ENCODE measurements around the gene PAK5. TPM values are rescaled to one million over a fixed set of nuclear protein-coding genes. Genes with fewer than 3 reads are reported as not detected.

PAK5 gene
- total and polyA plus RNA-seq, 4 donors, result 7.5 to 23.8 (median 14.2) TPM

GRCh38 chr20:9711872-9712271, 127.0 kb downstream of the PAK5 start:
- no peak overlapping the region for H3K4me3 ChIP-seq (ENCODE audit: low read depth, low read length)
- H3K27ac ChIP-seq (ENCODE audit: low read depth, low read length), result no peak overlapping the region
- peaks cover 2% of the 10 kb centered on the region for H3K9me3 ChIP-seq (ENCODE audit: control insufficient read depth, insufficient read depth, low read length)
- no peaks in the 10 kb centered on the region for H3K27me3 ChIP-seq (ENCODE audit: control insufficient read depth, insufficient read depth, low read length)
- DNase-seq (ENCODE audit: low read depth in 4 of 6, low spot score in 6 of 6), result no peak
- no peaks in the 10 kb centered on the region for H3K36me3 ChIP-seq (ENCODE audit: control insufficient read depth, insufficient read depth, low read length)
- H3K4me1 ChIP-seq (ENCODE audit: control insufficient read depth, insufficient read depth, low read length), result no peaks in the 10 kb centered on the region
- WGBS (ENCODE audit: insufficient coverage), result no CpG with 5 or more reads among the region's 2 CpGs

DNA sequence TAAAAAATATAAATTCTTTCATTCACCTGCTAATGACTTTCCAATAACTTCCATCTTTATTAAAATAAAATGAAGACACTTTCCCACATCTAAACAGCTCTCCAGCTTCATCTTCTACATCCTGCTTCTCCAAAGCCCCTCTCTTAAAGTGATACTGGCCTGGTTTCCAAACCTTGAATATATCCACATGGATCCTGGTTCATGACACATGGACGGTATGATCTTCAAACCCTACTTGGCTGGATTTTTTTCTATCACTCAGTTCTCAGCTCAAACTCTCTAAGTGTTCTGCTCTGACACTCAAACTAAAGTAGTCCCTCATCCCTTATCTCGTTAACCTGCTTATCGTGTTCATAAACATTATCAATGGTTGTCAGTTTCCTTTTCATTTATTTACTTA, 128.2 kb downstream of the PAK5 start:
- no peaks in the 10 kb centered on the region for H3K27me3 ChIP-seq (ENCODE audit: control insufficient read depth, insufficient read depth, low read length)
- H3K9me3 ChIP-seq (ENCODE audit: control insufficient read depth, insufficient read depth, low read length), result peaks cover 2% of the 10 kb centered on the region
- no peak for DNase-seq (ENCODE audit: low read depth in 4 of 6, low spot score in 6 of 6)
- no peaks in the 10 kb centered on the region for H3K4me1 ChIP-seq (ENCODE audit: control insufficient read depth, insufficient read depth, low read length)
- WGBS (ENCODE audit: insufficient coverage), result 94% methylated on average over 3 of the region's 3 CpGs
- H3K36me3 ChIP-seq (ENCODE audit: control insufficient read depth, insufficient read depth, low read length), result no peaks in the 10 kb centered on the region
- H3K4me3 ChIP-seq (ENCODE audit: low read depth, low read length), result no peak overlapping the region
- H3K27ac ChIP-seq (ENCODE audit: low read depth, low read length), result no peak overlapping the region

DNA sequence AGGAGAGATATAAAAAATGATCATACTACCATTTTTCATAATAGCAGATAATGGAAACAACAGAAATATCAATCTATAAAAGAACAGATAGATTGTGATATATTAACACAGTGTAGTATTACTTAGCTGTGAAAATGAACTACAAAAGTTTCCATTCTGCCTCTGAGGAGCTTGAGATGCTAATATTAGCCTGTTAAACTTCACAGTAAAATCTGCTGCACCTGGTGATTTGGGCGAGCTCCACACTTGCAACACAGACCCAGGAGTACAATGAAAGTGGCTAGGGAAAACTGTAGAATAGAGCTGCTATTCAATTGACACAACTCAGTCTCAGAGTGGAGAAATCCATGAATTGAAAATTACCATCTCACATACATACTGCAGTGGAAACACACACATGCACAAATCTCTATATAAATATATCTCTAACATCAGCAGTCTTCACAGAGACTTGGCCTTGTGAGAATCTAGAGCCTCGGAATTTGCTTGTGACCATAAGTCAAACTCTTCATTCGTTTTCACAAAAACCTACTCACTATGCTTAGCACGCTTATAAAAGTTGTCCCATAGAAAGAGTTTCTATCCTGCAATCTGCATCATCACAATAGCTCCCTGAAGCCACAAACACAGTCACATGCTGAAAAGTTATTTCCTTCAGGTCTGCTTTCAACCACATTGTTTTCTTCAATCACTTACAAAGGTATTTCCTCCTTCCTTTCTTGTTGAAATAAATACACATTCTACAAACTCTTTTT, 133.0 kb downstream of the PAK5 start:
- DNase-seq (ENCODE audit: low read depth in 4 of 6, low spot score in 6 of 6), result peak in 1 of 6 donors; percentile 45
- Histone ChIP-seq H3K9me3 (ENCODE audit: control insufficient read depth, insufficient read depth, low read length) (no peaks in the 10 kb centered on the region), H3K27ac (ENCODE audit: low read depth, low read length) (no peak overlapping the region), H3K4me3 (ENCODE audit: low read depth, low read length) (no peak overlapping the region), H3K4me1 (ENCODE audit: control insufficient read depth, insufficient read depth, low read length) (no peaks in the 10 kb centered on the region), H3K27me3 (ENCODE audit: control insufficient read depth, insufficient read depth, low read length) (no peaks in the 10 kb centered on the region), H3K36me3 (ENCODE audit: control insufficient read depth, insufficient read depth, low read length) (no peaks in the 10 kb centered on the region)
- 58% methylated on average over 3 of the region's 4 CpGs for WGBS (ENCODE audit: insufficient coverage)

DNA sequence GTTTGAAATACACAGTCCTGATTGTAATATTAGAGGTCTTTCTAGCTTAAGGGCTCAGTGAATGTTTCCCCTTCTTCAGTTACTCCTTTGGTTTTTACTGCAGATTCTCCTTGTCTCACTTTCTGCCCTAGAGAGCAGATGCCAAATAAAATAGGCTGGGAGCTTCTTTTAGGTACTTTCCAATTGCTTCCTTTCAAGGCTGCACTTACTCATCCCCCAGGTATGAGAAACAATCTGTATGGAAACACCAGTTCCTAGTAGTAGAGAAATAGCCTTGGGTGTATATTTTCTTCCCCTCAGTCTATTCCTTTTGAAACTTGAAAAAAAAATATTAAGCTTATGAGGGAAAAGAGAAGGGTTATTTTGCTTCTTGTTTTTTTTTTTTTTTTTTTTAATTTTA, 139.7 kb downstream of the PAK5 start:
- Histone ChIP-seq H3K27ac (ENCODE audit: low read depth, low read length) (no peak overlapping the region), H3K9me3 (ENCODE audit: control insufficient read depth, insufficient read depth, low read length) (no peaks in the 10 kb centered on the region), H3K36me3 (ENCODE audit: control insufficient read depth, insufficient read depth, low read length) (no peaks in the 10 kb centered on the region), H3K4me3 (ENCODE audit: low read depth, low read length) (no peak overlapping the region), H3K4me1 (ENCODE audit: control insufficient read depth, insufficient read depth, low read length) (no peaks in the 10 kb centered on the region), H3K27me3 (ENCODE audit: control insufficient read depth, insufficient read depth, low read length) (no peaks in the 10 kb centered on the region)
- no peak for DNase-seq (ENCODE audit: low read depth in 4 of 6, low spot score in 6 of 6)

DNA sequence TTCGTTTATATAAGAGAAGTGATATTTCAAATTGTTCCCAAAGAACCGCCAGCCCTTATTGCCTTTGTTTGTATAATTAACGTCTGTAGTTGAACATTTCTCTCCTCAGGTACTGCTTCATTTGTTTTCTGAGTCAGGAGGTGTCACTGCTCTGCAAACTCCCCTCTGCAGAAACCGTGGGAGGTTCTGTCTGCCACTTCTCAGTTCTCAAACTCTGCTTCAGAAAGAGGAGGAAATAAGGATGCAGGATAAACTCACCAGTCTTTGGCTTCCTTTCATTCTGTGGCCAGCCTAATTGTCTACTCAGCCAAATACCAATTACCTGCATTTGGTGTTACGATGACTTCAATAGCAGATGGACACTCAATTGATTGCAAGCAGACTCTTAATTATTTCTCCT, 149.8 kb downstream of the PAK5 start:
- Histone ChIP-seq H3K27ac (ENCODE audit: low read depth, low read length) (no peak overlapping the region), H3K9me3 (ENCODE audit: control insufficient read depth, insufficient read depth, low read length) (no peaks in the 10 kb centered on the region), H3K4me3 (ENCODE audit: low read depth, low read length) (no peak overlapping the region), H3K4me1 (ENCODE audit: control insufficient read depth, insufficient read depth, low read length) (no peaks in the 10 kb centered on the region), H3K27me3 (ENCODE audit: control insufficient read depth, insufficient read depth, low read length) (no peaks in the 10 kb centered on the region), H3K36me3 (ENCODE audit: control insufficient read depth, insufficient read depth, low read length) (no peaks in the 10 kb centered on the region)
- peak in 1 of 6 donors; percentile 75 for DNase-seq (ENCODE audit: low read depth in 4 of 6, low spot score in 6 of 6)
- 70% methylated on average over 1 of the region's 5 CpGs for WGBS (ENCODE audit: insufficient coverage)

GRCh38 chr20:9686866-9687265, 152.0 kb downstream of the PAK5 start:
- H3K9me3 ChIP-seq (ENCODE audit: control insufficient read depth, insufficient read depth, low read length), result no peaks in the 10 kb centered on the region
- DNase-seq (ENCODE audit: low read depth in 4 of 6, low spot score in 6 of 6), result peak in 1 of 6 donors; percentile 21
- H3K4me3 ChIP-seq (ENCODE audit: low read depth, low read length), result no peak overlapping the region
- no peak overlapping the region for H3K27ac ChIP-seq (ENCODE audit: low read depth, low read length)
- WGBS (ENCODE audit: insufficient coverage), result 100% methylated on average over 1 of the region's 2 CpGs
- no peaks in the 10 kb centered on the region for H3K27me3 ChIP-seq (ENCODE audit: control insufficient read depth, insufficient read depth, low read length)
- no peaks in the 10 kb centered on the region for H3K36me3 ChIP-seq (ENCODE audit: control insufficient read depth, insufficient read depth, low read length)
- H3K4me1 ChIP-seq (ENCODE audit: control insufficient read depth, insufficient read depth, low read length), result no peaks in the 10 kb centered on the region

DNA sequence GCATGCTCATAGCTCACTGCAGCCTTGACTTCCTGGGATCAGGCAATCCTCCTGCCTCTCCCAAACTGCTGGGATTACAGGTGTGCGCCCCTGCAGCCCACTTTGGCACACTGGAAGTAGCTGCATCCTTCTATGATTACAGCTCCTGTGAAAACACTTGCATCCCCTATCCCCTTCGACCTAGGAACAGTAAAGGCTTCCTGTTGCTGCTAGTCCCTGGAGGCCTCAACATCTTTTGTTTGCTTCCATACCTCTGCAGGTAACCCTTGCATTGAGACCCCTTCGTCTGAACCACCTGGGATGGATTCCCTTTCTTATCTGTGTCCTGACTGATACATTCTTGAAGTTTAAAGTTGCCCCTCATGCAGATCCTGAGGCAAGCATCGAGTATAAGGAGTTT, 152.4 kb downstream of the PAK5 start:
- Histone ChIP-seq H3K9me3 (ENCODE audit: control insufficient read depth, insufficient read depth, low read length) (no peaks in the 10 kb centered on the region), H3K27ac (ENCODE audit: low read depth, low read length) (no peak overlapping the region), H3K36me3 (ENCODE audit: control insufficient read depth, insufficient read depth, low read length) (no peaks in the 10 kb centered on the region), H3K27me3 (ENCODE audit: control insufficient read depth, insufficient read depth, low read length) (no peaks in the 10 kb centered on the region), H3K4me3 (ENCODE audit: low read depth, low read length) (no peak overlapping the region), H3K4me1 (ENCODE audit: control insufficient read depth, insufficient read depth, low read length) (no peaks in the 10 kb centered on the region)
- no peak for DNase-seq (ENCODE audit: low read depth in 4 of 6, low spot score in 6 of 6)
- 49% methylated on average over 4 of the region's 4 CpGs for WGBS (ENCODE audit: insufficient coverage)

GRCh38 chr20:9686001-9686400, 152.9 kb downstream of the PAK5 start:
- no peaks in the 10 kb centered on the region for H3K4me1 ChIP-seq (ENCODE audit: control insufficient read depth, insufficient read depth, low read length)
- H3K4me3 ChIP-seq (ENCODE audit: low read depth, low read length), result no peak overlapping the region
- no peak for DNase-seq (ENCODE audit: low read depth in 4 of 6, low spot score in 6 of 6)
- no peaks in the 10 kb centered on the region for H3K36me3 ChIP-seq (ENCODE audit: control insufficient read depth, insufficient read depth, low read length)
- no peak overlapping the region for H3K27ac ChIP-seq (ENCODE audit: low read depth, low read length)
- H3K9me3 ChIP-seq (ENCODE audit: control insufficient read depth, insufficient read depth, low read length), result no peaks in the 10 kb centered on the region
- H3K27me3 ChIP-seq (ENCODE audit: control insufficient read depth, insufficient read depth, low read length), result no peaks in the 10 kb centered on the region

GRCh38 chr20:9685011-9685410, 153.9 kb downstream of the PAK5 start:
- no peak for DNase-seq (ENCODE audit: low read depth in 4 of 6, low spot score in 6 of 6)
- H3K36me3 ChIP-seq (ENCODE audit: control insufficient read depth, insufficient read depth, low read length), result no peaks in the 10 kb centered on the region
- no peaks in the 10 kb centered on the region for H3K27me3 ChIP-seq (ENCODE audit: control insufficient read depth, insufficient read depth, low read length)
- H3K4me1 ChIP-seq (ENCODE audit: control insufficient read depth, insufficient read depth, low read length), result no peaks in the 10 kb centered on the region
- H3K4me3 ChIP-seq (ENCODE audit: low read depth, low read length), result no peak overlapping the region
- no peaks in the 10 kb centered on the region for H3K9me3 ChIP-seq (ENCODE audit: control insufficient read depth, insufficient read depth, low read length)
- H3K27ac ChIP-seq (ENCODE audit: low read depth, low read length), result no peak overlapping the region

DNA sequence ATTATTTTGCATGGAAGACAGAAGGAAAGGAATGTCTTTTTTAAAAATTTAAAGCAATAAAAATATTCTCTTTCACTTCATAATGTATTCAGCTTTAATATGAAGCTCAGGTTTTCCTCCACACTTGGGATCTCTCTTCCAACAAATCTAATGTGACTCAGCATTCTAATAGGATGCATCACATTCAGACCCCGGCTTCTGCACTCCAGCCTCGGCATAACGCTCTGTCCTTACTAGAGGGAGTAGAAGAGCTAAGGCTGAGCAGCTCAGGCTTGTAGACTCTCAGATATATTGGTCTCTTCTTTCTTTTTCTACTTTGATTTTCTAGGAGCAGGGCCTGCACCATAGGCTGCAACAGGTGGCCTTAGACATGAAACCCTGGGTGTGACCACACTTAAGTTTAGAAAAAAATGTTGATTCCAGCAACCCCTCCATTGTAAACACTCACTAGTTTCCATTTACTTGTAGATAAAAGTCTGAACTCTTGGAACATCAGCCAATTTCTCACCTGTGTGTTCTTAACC, 161.7 kb downstream of the PAK5 start:
- 88% methylated on average over 3 of the region's 3 CpGs for WGBS (ENCODE audit: insufficient coverage)
- H3K36me3 ChIP-seq (ENCODE audit: control insufficient read depth, insufficient read depth, low read length), result no peaks in the 10 kb centered on the region
- H3K27me3 ChIP-seq (ENCODE audit: control insufficient read depth, insufficient read depth, low read length), result no peaks in the 10 kb centered on the region
- no peak overlapping the region for H3K4me3 ChIP-seq (ENCODE audit: low read depth, low read length)
- H3K4me1 ChIP-seq (ENCODE audit: control insufficient read depth, insufficient read depth, low read length), result no peaks in the 10 kb centered on the region
- H3K9me3 ChIP-seq (ENCODE audit: control insufficient read depth, insufficient read depth, low read length), result peaks cover 2% of the 10 kb centered on the region
- no peak for DNase-seq (ENCODE audit: low read depth in 4 of 6, low spot score in 6 of 6)
- no peak overlapping the region for H3K27ac ChIP-seq (ENCODE audit: low read depth, low read length)
